GM21786 (cell line): ENCODE data around the gene ATP6V1B1.

Experiments
- ATAC-seq: cut with Tn5 transposase; IDR thresholded peaks from one replicate; pipeline ENCODE4 v1.9.1; 2021; ENCODE audit not compliant: unreplicated experiment

ATP6V1B1 gene

DNA sequence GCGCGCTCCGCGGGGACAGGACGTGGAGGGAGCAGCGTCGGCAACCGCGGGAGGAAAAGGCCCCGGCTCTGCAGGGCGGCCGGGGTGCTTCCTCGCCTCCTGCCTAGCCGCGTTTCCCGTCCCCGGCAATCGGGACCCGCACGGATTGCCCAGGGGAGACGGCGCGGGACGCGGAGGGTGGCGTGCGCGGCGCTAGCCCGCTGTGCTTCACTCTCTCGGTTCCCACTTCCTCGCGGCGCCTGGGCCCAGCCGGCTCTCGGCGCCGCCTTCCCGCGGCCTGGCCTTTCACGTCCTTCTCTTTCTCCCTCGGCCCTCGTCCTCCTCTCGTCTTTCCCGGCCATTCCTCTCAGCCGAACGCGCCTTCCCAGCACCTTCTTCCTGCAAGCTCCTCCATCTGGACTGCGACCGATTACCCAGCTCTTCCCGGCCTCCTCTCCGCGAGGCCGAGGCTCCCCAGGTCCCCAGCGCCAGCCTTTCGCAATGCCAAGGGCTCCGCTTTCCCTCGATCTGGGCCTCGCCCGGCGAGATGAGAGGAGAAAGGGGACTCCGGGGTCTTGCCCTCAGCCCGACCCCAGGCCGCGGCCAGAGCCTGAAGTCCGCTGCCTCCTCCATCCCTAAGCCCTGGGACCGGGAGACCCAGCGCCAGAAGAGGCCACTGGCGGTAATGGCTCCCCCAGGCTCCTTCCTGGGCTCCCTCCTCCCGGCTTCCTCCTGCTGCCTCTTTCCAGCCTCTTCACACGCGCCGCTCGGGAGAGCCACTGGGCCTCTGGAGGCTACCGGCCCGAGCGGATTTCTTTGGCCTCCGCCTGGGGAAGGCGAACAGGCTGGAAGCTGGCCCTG lies 34.3 kb upstream of the ATP6V1B1 start:
- no peak for ATAC-seq

DNA sequence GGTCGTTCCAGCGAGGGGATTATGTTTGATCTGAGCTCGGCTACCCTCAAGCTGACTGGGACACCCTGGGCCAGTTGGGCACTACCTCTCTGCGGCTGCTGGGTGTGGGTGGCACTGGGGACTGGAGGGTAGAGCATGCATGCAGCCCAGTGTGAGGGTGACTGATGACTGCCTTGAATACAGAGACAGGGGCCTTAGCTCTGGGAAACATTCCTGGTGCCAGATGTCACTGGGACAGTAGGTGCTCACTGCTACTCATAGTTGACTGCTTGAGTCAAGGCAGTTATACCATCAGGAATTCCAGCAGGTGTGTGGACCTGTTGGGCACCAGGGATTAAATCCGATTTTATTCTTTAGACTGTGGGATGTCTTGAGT lies 33.6 kb upstream of the ATP6V1B1 start:
- ATAC-seq: no peak

DNA sequence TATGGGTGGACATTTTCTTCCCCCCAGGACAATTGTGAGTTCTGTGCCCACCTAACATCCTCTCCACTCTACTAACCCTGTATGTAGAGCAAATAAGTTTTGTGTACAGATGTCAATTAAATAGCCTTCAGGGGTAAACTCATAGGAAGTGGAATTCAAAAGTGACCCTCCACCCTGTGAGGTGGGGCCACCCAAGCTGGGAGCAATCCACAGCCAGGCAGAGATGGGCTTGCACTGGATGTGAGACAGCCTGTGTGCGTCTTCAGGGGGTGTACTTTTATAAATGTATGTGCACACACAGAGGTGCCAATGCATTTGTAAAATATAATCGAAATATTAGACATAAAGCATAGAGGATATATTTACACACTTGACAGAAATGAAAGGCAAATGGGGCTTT lies 33.1 kb upstream of the ATP6V1B1 start:
- no peak for ATAC-seq

DNA sequence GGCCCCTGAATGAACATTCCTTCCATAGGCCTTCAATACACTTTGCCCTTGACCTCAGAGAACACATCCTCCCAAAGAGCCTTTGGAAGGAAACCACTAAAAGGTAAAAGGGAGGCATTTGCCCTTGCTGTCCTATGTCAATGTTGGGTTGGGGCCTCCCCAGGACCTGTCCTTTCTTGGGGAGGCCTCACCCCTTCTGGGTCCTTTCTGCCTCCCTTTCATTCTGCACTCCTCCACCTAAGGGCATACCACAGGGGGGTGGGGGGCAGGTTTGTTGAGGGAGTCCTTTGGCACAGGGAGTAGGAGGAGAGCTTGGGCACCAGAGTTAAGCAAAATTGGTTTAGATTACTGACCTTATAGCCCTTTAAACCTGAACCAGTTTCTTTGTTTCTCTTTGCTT lies 32.5 kb upstream of the ATP6V1B1 start:
- ATAC-seq: no peak

DNA sequence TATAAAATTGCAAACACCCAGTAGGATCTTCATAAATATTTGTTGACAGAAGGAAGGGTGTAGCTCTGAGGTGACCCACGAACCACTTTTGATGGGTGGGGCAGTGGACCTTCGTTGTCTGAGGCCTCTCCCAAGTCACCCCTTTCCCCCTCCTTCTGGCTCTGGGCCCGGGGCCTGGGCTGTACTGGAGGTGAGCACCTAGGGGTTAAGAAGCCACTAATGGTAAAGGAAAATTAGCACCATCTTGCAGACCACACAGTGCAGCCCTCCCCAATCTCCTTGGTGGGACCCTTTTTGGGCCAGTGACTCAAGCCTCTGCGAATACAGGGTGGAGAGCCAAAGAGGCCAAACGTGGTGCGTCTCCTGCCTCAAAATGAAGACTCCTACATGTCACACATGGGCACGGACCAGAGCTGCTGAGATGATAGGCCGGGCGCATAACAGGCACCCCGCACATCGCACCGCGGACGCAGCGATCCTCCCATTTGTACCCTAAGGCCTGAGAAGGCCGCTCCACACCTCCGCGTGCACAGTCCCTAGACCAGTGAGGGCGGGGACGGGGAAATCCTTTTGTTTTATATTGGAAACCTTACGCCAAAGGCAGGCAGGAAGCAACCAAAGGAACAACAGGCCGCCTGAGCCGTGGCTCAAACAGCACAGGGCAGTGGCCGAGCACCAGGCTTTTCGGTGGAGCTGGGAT lies 31.9 kb upstream of the ATP6V1B1 start:
- ATAC-seq: no peak

DNA sequence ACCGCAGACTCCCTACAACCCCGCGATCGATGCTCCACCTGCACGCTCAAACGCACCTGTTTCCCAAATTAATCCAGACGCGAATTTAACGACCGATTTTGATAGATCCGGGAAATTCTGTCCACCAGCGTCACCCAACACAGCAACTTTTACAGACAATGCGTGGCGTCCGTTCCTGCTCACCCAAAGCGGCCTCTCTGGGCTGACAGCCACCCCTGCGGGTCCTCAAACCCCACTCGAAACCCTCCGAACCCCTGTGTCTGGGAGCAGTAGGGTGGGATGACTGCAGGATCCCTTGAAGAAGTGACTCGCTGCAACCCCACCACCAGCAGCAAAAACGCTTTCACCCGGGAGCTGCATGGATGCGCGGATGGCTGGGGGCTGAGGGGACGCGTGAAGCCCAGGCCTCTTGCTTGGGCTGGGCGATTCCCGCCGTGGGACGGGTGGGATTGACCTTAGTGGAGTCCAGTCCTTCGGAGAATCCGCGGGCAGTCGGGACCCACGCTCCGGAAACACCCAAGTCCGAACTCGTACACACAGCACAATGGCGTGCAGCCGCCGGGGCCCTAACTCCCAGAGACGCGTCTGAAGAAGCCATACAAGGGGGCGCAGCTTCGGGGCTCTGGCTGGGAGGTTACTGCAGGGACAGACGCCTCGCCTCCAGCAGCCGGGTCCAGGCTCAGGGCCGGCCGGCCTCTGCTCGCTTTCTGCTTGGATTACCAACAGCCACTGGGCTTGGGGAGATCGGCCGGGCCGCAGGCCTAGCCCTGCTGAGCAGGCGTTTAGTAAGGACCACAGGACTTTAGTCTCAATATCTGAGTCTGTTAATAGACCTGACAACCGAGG lies 31.1 kb upstream of the ATP6V1B1 start:
- no peak for ATAC-seq

DNA sequence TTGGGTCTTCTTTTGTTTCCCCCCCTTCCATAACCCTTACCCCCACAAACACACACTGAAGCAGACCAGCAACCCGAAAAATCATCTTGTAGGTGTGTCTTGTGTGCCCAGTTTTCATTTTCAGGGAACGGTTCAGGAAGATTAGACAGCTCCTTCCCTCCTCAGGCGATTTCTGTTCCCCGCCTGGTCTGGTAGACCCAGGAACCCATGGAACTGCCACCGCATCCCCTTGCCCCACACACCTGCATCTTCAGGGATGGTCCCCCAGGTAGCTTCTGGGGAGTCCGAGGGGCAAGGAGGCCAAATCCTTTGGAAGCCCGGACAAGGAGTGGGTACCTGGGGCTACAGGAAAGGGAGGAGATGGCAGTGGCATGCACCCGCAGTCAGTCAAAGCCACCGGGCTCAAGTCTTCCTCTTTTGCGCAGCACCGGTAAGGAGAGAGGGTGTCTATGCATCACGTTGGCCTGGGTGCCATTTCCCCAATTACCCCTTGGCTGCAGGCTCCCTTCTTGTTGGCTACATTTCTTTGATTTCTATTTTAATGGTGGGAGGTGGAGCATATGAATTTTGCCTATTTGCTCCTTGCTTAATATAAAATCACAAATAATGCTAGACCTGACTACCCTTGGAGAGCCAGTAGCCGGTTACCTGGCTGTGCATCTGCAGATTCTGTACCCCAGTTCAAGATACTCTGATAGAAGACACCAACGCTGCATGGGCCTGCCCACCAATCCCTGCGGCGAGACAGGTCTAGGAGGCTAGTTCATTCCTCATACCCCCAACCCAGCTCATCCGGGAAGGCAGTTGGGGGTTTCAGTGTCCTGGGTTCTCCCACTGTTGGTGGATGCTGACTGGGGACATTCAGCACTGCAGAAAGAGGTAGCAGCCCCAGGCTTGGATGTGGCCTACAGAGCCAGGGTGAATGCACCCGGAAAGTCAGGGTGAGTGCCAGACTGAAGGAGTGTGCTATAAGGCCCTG lies 30.0 kb upstream of the ATP6V1B1 start:
- ATAC-seq: no peak

DNA sequence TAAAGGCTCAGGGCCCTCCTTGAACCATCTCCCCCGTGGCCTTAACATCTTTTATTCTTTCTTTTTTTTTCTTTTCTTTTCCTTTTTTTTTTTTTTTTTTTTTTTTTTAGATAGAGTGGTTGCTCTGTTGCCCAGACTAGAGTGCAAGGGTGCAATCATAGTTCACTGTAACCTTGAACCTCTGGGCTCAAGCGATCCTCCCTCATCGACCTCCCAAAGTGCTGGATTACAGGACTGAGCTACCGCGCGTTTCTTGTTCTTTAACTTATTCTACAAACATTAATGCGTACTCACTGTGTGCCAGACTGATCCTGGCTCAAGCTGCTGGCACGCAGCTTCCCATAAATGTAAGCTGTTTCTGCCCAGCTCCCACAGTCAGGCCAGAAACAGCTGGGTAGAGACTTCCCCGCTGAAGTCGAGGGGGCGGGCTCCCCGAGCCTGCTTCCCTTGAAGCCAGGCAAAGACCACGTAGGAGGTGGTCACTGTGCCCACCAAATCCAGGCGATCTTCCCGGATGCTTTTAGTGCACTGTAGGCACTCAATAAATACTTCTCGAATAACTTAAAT lies 29.2 kb upstream of the ATP6V1B1 start:
- ATAC-seq: no peak

DNA sequence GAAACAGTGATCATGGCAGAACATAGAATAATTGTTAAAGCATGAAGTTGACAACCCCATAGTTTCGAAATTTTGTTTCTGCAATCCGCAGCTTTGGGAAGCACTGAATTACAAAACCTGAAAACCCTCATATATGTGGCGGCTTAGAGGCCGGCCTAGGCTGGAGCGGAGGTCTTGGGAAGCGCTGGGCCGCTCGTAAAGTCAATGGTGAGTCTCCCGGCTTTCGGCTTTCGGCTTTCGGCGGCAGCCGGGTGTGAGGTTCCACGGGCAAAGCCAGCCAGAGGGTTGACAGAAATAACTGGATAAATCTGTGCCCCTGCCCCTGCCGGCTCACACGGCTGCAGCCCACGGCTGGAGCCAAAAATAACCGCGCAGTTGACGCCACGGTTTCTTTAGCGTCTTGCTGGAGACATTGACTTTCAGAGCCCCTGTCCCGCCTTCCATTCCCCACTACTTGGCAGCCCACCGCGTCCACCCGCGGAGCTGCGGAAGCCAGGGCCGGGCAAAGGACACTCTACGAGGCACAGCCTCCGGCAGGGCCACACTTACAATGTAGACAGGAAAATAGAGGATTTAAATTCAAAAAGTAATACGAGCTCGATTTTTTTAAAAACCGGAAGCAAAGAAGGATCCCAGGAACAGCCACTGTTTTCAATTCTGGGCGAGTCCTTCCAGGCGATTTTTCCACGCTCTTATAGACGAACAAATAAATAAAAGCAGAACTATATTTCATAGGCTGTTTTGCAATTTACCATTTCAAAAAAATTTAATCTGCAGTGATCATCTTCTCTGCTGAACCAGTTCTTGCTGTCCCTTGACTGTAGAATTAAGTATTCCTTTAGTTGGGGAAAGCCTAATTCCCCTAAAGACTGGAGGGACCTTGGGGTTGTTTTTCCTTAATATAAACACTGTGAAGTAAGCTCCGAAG lies 28.3 kb upstream of the ATP6V1B1 start:
- no peak for ATAC-seq

DNA sequence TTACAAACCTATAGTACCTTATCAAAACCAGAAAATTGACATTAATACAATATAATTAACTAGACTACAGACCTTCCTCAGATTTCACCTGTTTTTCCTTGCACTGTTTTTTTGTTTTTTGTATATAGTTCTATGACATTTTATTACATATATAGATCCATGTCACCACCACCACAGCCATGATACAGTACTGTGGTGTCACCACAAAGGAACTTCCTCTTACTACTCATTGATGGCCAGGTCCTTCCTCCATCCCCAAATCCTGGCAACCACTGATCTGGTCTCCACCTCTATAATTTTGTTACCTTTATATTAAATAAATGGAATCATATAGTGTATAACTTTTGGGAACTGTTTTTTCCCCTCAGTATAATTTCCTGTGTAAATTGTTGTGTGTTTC lies 19.4 kb upstream of the ATP6V1B1 start:
- no peak for ATAC-seq

DNA sequence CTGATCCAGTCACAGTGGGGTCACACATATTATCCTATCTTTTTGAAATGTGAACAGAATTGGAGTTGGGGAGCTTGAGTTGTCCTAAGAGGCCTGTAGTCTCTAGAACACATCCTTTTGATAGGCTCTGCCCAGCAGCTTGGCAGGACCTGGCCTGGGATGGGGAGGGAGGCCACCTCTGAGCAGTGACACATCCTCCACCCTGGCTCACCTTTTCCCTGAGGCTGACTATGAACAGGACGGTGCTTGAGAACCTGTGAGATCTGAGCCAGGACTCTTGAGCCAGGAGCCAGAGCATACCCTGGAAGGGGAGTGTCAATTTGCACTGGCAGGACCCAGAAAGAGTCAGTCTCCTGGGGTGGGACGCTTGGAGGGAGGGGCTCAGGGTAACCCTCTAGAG lies 17.7 kb upstream of the ATP6V1B1 start:
- no peak for ATAC-seq

DNA sequence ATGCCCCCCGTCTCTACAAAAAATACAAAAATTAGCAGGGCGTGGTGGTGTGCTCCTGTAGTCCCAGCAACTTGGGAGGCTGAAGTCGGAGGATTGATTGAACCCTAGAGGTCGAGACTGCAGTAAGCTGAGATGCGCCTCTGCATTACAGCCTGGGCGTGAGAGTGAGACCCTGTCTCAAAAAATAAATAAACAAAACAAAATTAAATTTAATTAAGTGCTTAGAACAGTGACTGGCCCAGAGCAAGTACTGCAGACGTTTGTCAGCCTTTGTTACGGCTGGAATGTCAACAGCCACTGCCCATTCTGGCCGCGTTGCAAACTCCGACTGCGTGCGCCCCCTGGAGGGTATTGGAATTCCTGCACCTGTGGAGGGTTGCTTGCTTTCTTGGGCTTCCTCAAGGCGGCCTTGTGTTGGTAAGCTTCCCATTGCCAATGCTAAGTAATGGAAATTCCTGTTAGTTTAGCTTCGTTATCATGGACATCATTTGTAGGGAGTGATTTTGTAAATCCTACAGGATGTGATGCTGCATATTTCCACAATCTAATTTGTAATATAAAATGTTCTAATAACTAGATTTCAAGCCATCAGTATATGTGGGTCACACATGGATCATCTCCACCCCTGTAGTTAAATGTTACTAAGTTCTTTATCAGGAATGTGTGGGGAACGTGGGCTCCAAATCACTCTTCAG lies 15.9 kb upstream of the ATP6V1B1 start:
- ATAC-seq: peak; percentile 74

DNA sequence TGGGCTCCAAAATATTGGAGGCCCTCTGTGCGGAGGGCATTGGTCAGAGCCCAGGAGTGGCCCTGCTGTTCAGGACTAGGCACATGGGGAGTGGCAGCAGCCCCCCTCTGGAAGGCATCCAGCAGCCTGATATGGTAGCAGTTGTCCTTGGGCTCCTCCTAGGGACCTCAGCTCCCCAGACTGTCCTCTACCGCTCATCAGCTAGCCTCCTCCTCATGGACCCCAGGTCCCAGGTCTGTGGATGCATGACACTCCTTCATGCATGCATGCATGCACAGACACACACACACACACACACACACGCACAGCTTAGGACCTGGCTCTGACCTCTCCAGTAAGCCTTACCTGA lies 15.4 kb upstream of the ATP6V1B1 start:
- ATAC-seq: no peak

DNA sequence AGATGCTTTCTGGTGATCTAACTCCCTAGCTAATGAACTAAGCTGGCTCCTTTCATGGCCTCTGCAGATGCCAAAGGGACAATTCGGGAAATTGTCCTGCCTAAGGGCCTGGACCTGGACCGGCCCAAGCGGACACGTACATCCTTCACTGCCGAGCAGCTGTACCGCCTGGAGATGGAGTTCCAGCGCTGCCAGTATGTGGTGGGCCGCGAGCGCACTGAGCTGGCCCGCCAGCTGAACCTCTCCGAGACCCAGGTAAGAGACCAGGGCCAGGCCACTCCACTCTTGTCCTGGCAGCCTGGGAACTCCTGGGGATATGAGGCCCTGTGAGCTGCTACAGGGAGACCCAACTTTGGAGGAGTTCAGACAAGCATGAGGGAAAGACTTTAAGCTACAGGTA lies 14.7 kb upstream of the ATP6V1B1 start:
- ATAC-seq: no peak

DNA sequence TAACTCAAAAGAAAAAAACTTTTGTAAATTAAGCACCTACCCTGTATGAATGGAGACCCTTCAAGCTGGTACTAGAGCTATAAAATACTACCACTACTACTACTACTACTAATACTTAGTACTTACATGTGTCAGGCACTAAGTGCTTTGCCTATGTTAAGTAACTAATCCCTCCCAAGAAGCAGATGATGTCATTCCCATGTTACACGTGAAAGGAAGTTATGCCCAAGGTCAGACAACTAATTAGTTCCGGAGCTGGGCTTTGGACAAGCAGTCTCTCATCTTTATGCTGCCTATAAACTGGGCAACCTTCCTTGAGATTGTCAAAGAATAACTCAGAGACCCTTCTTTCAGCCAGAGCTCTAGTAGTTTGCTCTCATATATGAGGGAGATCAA lies 13.9 kb upstream of the ATP6V1B1 start:
- no peak for ATAC-seq

DNA sequence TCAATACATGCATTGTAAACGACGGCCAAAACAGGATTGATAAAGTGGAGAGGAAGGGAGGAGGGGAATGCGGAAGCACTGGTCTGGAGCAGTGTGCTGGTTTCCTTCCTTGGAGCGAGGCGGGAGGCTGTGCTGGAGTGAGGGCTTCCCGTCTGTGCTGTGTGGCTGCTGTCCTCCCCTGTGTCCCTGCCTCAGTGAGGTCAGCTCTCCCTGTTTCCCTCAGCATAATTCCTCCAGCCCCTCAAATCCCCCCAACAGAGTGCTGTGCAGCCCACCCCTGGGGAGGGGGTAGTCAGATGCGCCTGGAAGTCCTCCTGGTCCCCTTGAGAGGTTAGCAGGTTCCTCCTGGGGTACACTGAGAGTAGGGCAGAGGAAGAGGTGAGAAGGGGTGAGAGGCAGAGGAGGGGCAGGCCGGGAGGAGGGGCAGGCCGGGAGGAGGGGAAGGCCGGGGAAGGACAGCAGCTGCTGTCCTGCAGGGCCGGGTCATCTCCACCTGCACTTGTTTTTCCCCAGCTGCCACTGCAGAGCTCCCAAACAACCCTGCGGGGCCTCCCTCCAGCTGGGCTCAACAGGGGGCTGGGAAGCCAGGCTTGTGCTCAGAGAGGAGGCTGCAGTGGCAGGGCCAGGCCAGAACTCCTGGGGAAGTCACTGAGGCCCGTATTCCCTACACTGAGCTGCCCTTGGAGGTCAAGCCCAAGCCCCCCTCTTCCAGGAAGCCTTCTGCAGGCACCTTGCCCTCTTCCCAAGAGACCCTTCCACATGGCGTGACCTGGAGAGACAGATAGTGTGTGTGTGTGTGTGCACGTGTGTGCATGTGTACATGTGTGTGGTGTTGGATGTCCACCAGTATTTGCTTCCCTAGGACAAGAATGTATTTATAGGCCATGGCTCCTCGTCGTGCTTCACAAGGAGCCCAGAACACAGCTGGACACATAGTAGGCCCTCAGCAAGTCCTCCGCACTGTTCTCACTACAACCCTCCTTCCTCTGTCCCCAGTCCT lies 13.2 kb upstream of the ATP6V1B1 start:
- ATAC-seq: no peak

DNA sequence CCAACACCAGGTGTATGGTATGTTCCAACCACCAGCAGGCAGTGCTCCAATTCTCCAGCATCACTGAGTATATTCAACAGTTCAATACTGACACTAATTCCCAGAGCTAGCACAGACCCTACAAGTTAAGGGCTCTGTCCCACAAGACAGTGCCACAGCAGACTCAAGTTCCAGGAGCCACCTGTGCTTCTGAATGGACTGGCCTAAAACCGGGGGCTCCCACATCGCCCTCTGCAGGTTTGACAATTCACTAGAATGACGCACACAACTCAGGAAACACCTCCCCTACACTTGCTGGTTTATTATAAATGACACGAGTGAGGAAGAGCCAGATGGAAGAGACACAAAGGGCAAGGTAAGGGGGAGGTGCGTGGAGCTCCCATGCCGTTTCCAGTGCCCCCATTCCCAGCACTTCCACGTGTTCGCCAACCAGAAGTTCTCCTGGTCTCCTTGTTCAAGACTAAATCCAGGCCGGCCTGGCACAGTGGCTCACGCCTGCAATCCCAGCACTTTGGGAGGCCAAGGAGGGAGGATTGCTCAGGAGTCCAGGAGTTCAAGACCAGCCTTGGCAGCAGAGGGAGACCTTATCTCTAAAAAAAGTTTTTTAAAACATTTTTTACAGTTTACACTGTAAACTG lies 12.2 kb upstream of the ATP6V1B1 start:
- no peak for ATAC-seq
